GM23338 (cell line): ENCODE results near the gene GBP5. TPM values are rescaled to one million over a fixed set of nuclear protein-coding genes. Genes with fewer than 3 reads are reported as not detected.

Source experiments
- ATAC-seq: fragments of 200-7000 bp; cut with Tn5 transposase; 3 replicates; pipeline ENCODE4 v1.9.1; 2020
- DNase-seq: peaks from one replicate; pipeline ENCODE4 v3.0.0-alpha.2; 2015; ENCODE audit warnings: low spot score
- H2AFZ ChIP-seq: fragments of 200-600 bp; sonication (generic); 2 replicates; pipeline ENCODE4 v1.8.0; 2016; ENCODE audit warnings: antibody characterized with exemption, mild to moderate bottlenecking, moderate library complexity
- H3F3A ChIP-seq: fragments of 200-600 bp; sonication (generic); replicated peaks from 2 replicates; pipeline ENCODE4 v1.8.0; 2017; ENCODE audit warnings: antibody characterized with exemption, mixed run types, low read depth
- H3K27ac ChIP-seq: fragments of 200-600 bp; sonication (generic); 2 replicates; pipeline ENCODE4 v1.6.1; 2016; ENCODE audit warnings: low read depth
- H3K27me3 ChIP-seq: fragments of 200-600 bp; sonication (generic); 2 replicates; pipeline ENCODE4 v1.8.0; 2016; ENCODE audit warnings: mild to moderate bottlenecking, mixed run types, moderate library complexity; ENCODE audit not compliant: insufficient read depth
- H3K36me3 ChIP-seq: fragments of 200-600 bp; sonication (generic); 2 replicates; pipeline ENCODE4 v1.8.0; 2016; ENCODE audit warnings: mild to moderate bottlenecking; ENCODE audit not compliant: insufficient read depth
- H3K4me1 ChIP-seq: fragments of 200-600 bp; sonication (generic); 2 replicates; pipeline ENCODE4 v1.8.0; 2016; ENCODE audit warnings: mild to moderate bottlenecking, moderate library complexity; ENCODE audit not compliant: insufficient read depth
- H3K4me2 ChIP-seq: fragments of 200-600 bp; sonication (generic); 2 replicates; pipeline ENCODE4 v1.7.1; 2017; ENCODE audit warnings: mixed run types
- H3K4me3 ChIP-seq: fragments of 200-600 bp; sonication (generic); 2 replicates; pipeline ENCODE4 v1.6.1; 2016; ENCODE audit warnings: mixed run types
- H3K79me2 ChIP-seq: fragments of 200-600 bp; sonication (generic); replicated peaks from 2 replicates; pipeline ENCODE4 v1.8.0; 2017; ENCODE audit warnings: mild to moderate bottlenecking; ENCODE audit not compliant: insufficient read depth
- H3K9me2 ChIP-seq: fragments of 200-600 bp; sonication (generic); 2 replicates; pipeline ENCODE4 v1.8.0; 2017; ENCODE audit not compliant: insufficient read depth
- H4K20me1 ChIP-seq: fragments of 200-600 bp; sonication (generic); replicated peaks from 2 replicates; pipeline ENCODE4 v1.8.0; 2017; ENCODE audit warnings: mild to moderate bottlenecking; ENCODE audit not compliant: insufficient read depth
- H3K27ac Mint-ChIP-seq: 2 replicates; pipeline ENCODE4 v1.8.0; 2020; ENCODE audit warnings: inconsistent platforms, mild to moderate bottlenecking, moderate library complexity, mixed read lengths
- H3K27me3 Mint-ChIP-seq: 3 replicates; pipeline ENCODE4 v1.8.0; 2022; ENCODE audit warnings: low read depth, mild to moderate bottlenecking, moderate library complexity, mixed read lengths, inconsistent platforms; ENCODE audit not compliant: insufficient read depth, poor library complexity
- H3K36me3 Mint-ChIP-seq: 3 replicates; pipeline ENCODE4 v1.8.0; 2021; ENCODE audit warnings: low read depth, mild to moderate bottlenecking, inconsistent platforms, moderate library complexity, mixed read lengths
- H3K4me1 Mint-ChIP-seq: 3 replicates; pipeline ENCODE4 v1.8.0; 2020; ENCODE audit warnings: mild to moderate bottlenecking, inconsistent platforms, mixed read lengths
- H3K4me3 Mint-ChIP-seq: 3 replicates; pipeline ENCODE4 v1.8.0; 2021; ENCODE audit warnings: moderate library complexity, mild to moderate bottlenecking, inconsistent platforms, mixed read lengths
- H3K9me3 Mint-ChIP-seq: 3 replicates; pipeline ENCODE4 v1.8.0; 2020; ENCODE audit warnings: moderate library complexity, mild to moderate bottlenecking, inconsistent platforms, mixed read lengths
- CREB1 ChIP-seq: fragments of 250-450 bp; sonication (Bioruptor Pico); IDR thresholded peaks from 2 replicates; pipeline ENCODE4 v1.5.0; 2020; ENCODE audit warnings: low read depth, mild to moderate bottlenecking, moderate library complexity
- EZH2 ChIP-seq: fragments of 200-600 bp; sonication (generic); IDR thresholded peaks from one replicate; pipeline ENCODE4 v1.8.0; 2017; ENCODE audit warnings: antibody characterized with exemption, mild to moderate bottlenecking, low read depth; ENCODE audit not compliant: unreplicated experiment
- EZH2phosphoT487 ChIP-seq: fragments of 200-600 bp; sonication (generic); IDR thresholded peaks from one replicate; pipeline ENCODE4 v1.8.1; 2018; ENCODE audit warnings: antibody characterized with exemption; ENCODE audit not compliant: unreplicated experiment
- NANOG ChIP-seq: IDR thresholded peaks from 2 replicates; pipeline ENCODE4 v1.6.1; 2016; ENCODE audit warnings: antibody characterized with exemption, borderline replicate concordance
- ZNF114 ChIP-seq: fragments of 250-450 bp; sonication (Bioruptor Pico); IDR thresholded peaks from 2 replicates; pipeline ENCODE4 v1.5.0; 2020; ENCODE audit warnings: mild to moderate bottlenecking, moderate library complexity
- ZNF331 ChIP-seq: fragments of 250-450 bp; sonication (Bioruptor Pico); IDR thresholded peaks from 2 replicates; pipeline ENCODE4 v1.5.0; 2020; ENCODE audit warnings: low read depth, mild to moderate bottlenecking, moderate library complexity
- polyA plus RNA-seq: library from polyadenylated mRNA; unstranded; fragments of >200 nt; fragmentation: Nextera tagmentation; extraction: Ambion mirVana; gene quantifications from 2 replicates; pipeline ENCODE4 v1.2.1, GENCODE V29; 2016
- total RNA-seq: library from RNA; depleted of rRNA; stranded (reverse); fragments of >200 nt; shearing (Covaris generic); gene quantifications from 2 replicates; pipeline ENCODE4 v1.2.3, GENCODE V29; 2014
- TF ChIP-seq, protein P1 (sequence below): IDR thresholded peaks from one replicate; pipeline ENCODE4 v1.6.1; 2018; ENCODE audit warnings: antibody characterized with exemption; ENCODE audit not compliant: unreplicated experiment
- TF ChIP-seq, protein P2 (sequence below): fragments of 250-450 bp; sonication (Bioruptor Pico); IDR thresholded peaks from 2 replicates; pipeline ENCODE4 v1.5.0; 2020; ENCODE audit warnings: mild to moderate bottlenecking, moderate library complexity

The GBP5 gene
- total and polyA plus RNA-seq, 2 experiments from 2014 or later: not detected

DNA sequence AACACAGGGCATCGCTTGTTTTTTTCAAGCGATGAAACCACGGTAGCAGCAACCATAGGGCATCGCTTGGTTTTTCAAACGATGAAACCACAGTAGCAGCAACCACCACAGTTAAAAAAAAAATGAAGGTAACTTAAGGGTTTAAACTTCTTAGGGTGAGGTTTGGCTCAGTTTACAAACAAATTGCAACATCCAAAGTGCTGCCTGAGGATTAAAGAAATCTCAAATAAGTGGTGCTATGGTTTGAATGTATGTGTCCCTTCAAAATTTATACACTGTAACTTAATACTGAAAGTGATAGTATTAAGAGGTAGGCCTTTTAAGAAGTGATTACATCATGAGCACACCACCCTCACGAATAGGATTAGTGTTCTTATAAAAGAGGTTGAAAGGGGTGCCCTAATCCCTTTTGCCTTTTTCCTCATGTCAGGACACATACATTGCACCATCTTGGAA is 6.4 kb upstream of the GBP5 start:
- ATAC-seq: no peak
- no peaks in the 10 kb centered on the region for H3K36me3 ChIP-seq
- H3K79me2 ChIP-seq: no peaks in the 10 kb centered on the region
- H3K9me2 ChIP-seq: 0 out of 2 replicates have a peak, but pooled peaks cover 5% of the 10 kb centered on the region
- H3K4me3 Mint-ChIP-seq: no peak overlapping the region
- no peak overlapping the region for H2AFZ ChIP-seq
- H3K27me3 Mint-ChIP-seq: no peaks in the 10 kb centered on the region
- TF ChIP-seq EZH2 (no peak), ZNF331 (CRISPR knock-in tag) (no peak), NANOG (no peak), ZNF114 (no peak), EZH2phosphoT487 (no peak), CREB1 (no peak)
- TF ChIP-seq, protein P1, sequence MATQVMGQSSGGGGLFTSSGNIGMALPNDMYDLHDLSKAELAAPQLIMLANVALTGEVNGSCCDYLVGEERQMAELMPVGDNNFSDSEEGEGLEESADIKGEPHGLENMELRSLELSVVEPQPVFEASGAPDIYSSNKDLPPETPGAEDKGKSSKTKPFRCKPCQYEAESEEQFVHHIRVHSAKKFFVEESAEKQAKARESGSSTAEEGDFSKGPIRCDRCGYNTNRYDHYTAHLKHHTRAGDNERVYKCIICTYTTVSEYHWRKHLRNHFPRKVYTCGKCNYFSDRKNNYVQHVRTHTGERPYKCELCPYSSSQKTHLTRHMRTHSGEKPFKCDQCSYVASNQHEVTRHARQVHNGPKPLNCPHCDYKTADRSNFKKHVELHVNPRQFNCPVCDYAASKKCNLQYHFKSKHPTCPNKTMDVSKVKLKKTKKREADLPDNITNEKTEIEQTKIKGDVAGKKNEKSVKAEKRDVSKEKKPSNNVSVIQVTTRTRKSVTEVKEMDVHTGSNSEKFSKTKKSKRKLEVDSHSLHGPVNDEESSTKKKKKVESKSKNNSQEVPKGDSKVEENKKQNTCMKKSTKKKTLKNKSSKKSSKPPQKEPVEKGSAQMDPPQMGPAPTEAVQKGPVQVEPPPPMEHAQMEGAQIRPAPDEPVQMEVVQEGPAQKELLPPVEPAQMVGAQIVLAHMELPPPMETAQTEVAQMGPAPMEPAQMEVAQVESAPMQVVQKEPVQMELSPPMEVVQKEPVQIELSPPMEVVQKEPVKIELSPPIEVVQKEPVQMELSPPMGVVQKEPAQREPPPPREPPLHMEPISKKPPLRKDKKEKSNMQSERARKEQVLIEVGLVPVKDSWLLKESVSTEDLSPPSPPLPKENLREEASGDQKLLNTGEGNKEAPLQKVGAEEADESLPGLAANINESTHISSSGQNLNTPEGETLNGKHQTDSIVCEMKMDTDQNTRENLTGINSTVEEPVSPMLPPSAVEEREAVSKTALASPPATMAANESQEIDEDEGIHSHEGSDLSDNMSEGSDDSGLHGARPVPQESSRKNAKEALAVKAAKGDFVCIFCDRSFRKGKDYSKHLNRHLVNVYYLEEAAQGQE: no peak
- TF ChIP-seq, protein P2, sequence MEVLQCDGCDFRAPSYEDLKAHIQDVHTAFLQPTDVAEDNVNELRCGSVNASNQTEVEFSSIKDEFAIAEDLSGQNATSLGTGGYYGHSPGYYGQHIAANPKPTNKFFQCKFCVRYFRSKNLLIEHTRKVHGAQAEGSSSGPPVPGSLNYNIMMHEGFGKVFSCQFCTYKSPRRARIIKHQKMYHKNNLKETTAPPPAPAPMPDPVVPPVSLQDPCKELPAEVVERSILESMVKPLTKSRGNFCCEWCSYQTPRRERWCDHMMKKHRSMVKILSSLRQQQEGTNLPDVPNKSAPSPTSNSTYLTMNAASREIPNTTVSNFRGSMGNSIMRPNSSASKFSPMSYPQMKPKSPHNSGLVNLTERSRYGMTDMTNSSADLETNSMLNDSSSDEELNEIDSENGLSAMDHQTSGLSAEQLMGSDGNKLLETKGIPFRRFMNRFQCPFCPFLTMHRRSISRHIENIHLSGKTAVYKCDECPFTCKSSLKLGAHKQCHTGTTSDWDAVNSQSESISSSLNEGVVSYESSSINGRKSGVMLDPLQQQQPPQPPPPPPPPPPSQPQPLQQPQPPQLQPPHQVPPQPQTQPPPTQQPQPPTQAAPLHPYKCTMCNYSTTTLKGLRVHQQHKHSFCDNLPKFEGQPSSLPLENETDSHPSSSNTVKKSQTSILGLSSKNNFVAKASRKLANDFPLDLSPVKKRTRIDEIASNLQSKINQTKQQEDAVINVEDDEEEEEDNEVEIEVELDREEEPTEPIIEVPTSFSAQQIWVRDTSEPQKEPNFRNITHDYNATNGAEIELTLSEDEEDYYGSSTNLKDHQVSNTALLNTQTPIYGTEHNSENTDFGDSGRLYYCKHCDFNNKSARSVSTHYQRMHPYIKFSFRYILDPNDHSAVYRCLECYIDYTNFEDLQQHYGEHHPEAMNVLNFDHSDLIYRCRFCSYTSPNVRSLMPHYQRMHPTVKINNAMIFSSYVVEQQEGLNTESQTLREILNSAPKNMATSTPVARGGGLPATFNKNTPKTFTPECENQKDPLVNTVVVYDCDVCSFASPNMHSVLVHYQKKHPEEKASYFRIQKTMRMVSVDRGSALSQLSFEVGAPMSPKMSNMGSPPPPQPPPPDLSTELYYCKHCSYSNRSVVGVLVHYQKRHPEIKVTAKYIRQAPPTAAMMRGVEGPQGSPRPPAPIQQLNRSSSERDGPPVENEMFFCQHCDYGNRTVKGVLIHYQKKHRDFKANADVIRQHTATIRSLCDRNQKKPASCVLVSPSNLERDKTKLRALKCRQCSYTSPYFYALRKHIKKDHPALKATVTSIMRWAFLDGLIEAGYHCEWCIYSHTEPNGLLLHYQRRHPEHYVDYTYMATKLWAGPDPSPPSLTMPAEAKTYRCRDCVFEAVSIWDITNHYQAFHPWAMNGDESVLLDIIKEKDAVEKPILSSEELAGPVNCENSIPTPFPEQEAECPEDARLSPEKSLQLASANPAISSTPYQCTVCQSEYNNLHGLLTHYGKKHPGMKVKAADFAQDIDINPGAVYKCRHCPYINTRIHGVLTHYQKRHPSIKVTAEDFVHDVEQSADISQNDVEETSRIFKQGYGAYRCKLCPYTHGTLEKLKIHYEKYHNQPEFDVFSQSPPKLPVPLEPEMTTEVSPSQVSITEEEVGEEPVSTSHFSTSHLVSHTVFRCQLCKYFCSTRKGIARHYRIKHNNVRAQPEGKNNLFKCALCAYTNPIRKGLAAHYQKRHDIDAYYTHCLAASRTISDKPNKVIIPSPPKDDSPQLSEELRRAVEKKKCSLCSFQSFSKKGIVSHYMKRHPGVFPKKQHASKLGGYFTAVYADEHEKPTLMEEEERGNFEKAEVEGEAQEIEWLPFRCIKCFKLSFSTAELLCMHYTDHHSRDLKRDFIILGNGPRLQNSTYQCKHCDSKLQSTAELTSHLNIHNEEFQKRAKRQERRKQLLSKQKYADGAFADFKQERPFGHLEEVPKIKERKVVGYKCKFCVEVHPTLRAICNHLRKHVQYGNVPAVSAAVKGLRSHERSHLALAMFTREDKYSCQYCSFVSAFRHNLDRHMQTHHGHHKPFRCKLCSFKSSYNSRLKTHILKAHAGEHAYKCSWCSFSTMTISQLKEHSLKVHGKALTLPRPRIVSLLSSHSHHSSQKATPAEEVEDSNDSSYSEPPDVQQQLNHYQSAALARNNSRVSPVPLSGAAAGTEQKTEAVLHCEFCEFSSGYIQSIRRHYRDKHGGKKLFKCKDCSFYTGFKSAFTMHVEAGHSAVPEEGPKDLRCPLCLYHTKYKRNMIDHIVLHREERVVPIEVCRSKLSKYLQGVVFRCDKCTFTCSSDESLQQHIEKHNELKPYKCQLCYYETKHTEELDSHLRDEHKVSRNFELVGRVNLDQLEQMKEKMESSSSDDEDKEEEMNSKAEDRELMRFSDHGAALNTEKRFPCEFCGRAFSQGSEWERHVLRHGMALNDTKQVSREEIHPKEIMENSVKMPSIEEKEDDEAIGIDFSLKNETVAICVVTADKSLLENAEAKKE (CRISPR knock-in tag): no peak
- no peaks in the 10 kb centered on the region for H3K36me3 Mint-ChIP-seq
- H3K27ac ChIP-seq: no peak overlapping the region
- H3K4me2 ChIP-seq: no peak overlapping the region
- no peaks in the 10 kb centered on the region for H3K4me1 ChIP-seq
- no peaks in the 10 kb centered on the region for H3K4me1 Mint-ChIP-seq
- no peak overlapping the region for H3K4me3 ChIP-seq
- no peaks in the 10 kb centered on the region for H3K27me3 ChIP-seq
- H4K20me1 ChIP-seq: no peaks in the 10 kb centered on the region
- no peaks in the 10 kb centered on the region for H3F3A ChIP-seq
- H3K27ac Mint-ChIP-seq: 0 out of 2 replicates have a peak overlapping the region, but pooled peaks have one; percentile 6
- DNase-seq: no peak
- no peaks in the 10 kb centered on the region; the same call in 2 of the 3 replicates for H3K9me3 Mint-ChIP-seq
